ENCODE measurements around the gene OTC.

Gene OTC

GRCh38 chrX:38357747-38358673 is 5.6 kb downstream of the OTC start:
- DNase-seq = no peak

- no peak for DNase-seq
These were observed 10.6 kb downstream of the OTC start for GRCh38 chrX:38363046-38363445.

- DNase-seq = no peak
These were observed 13.6 kb downstream of the OTC start for GRCh38 chrX:38365954-38366353.

- DNase-seq = no peak
These were observed 16.4 kb downstream of the OTC start for GRCh38 chrX:38368774-38369173.

GRCh38 chrX:38371641-38372040 is 19.2 kb downstream of the OTC start:
- no peak for DNase-seq

GRCh38 chrX:38374431-38374830 is 22.0 kb downstream of the OTC start:
- DNase-seq = no peak

- no peak for DNase-seq
These were observed 23.5 kb downstream of the OTC start for GRCh38 chrX:38375891-38376290.

- DNase-seq = no peak
These were observed 24.3 kb downstream of the OTC start for GRCh38 chrX:38376747-38377146.

GRCh38 chrX:38379088-38379487 is 26.7 kb downstream of the OTC start:
- DNase-seq = no peak

- no peak for DNase-seq
These were observed 30.3 kb downstream of the OTC start for GRCh38 chrX:38382663-38383062.

GRCh38 chrX:38400389-38400910 is 48.0 kb downstream of the OTC start:
- DNase-seq = no peak

- DNase-seq = no peak
These were observed 49.7 kb downstream of the OTC start for GRCh38 chrX:38402118-38402517.

GRCh38 chrX:38403834-38404233 is 51.4 kb downstream of the OTC start:
- DNase-seq = no peak

- DNase-seq = no peak
These were observed 54.7 kb downstream of the OTC start for GRCh38 chrX:38407126-38407525.

- no peak for DNase-seq
These were observed 56.9 kb downstream of the OTC start for GRCh38 chrX:38409289-38409688.

GRCh38 chrX:38426785-38427184 is 74.4 kb downstream of the OTC start:
- no peak for DNase-seq

GRCh38 chrX:38431525-38431924 is 79.1 kb downstream of the OTC start:
- DNase-seq = no peak

- no peak for DNase-seq
These were observed 82.7 kb downstream of the OTC start for GRCh38 chrX:38435130-38435529.

GRCh38 chrX:38437093-38437492 is 84.7 kb downstream of the OTC start:
- no peak for DNase-seq

GRCh38 chrX:38438321-38438720 is 85.9 kb downstream of the OTC start:
- DNase-seq = no peak

GRCh38 chrX:38452603-38453002 is 100.2 kb downstream of the OTC start:
- DNase-seq = no peak

- peak; percentile 0 for DNase-seq
These were observed 105.7 kb downstream of the OTC start for GRCh38 chrX:38458071-38458470.

GRCh38 chrX:38462257-38462656 is 109.9 kb downstream of the OTC start:
- no peak for DNase-seq

GRCh38 chrX:38465686-38466085 is 113.3 kb downstream of the OTC start:
- no peak for DNase-seq
